T-cell (primary cell): ENCODE data around the gene HAO1. TPM values are rescaled to one million over a fixed set of nuclear protein-coding genes. Genes with fewer than 3 reads are reported as not detected.

Experiments used
- ATAC-seq, 4 experiments: fragments of 200-7000 bp in 3 of 4; fragments of 150-1000 bp in 1 of 4; cut with Tn5 transposase; replicated peaks in 1 of 4; 1 replicate in 3 of 4; 2 replicates in 1 of 4; pipeline ENCODE4 v1.10.0; 2021; ENCODE audit warnings: moderate library complexity in 3 of 4, mild to moderate bottlenecking in 2 of 4, moderate number of reproducible peaks in 1 of 4
- CTCF ChIA-PET, 2 donors: fragments of 300-600 bp; sonication (Branson Sonifier 250); formaldehyde crosslinking; loops; one replicate each; lab custom pipeline; 2022; ENCODE audit warnings: antibody characterized with exemption in 2 of 2; lab: Charles Lee
- POLR2A ChIA-PET, 2 donors: fragments of 300-600 bp; sonication (Branson Sonifier 250); formaldehyde crosslinking; loops; one replicate each; lab custom pipeline; 2022; ENCODE audit warnings: antibody characterized with exemption in 2 of 2; lab: Charles Lee
- DNase-seq, 35 experiments: peaks; one replicate each; pipeline versions ENCODE4 v3.0.0 to v3.0.0-alpha.2; 2013 to 2023
- H3K27ac ChIP-seq: one replicate; pipeline ENCODE4 v1.5.1; 2013; ENCODE audit warnings: low read length
- H3K27me3 ChIP-seq, 2 experiments: replicated peaks in 1 of 2; 1 replicate in 1 of 2; 2 replicates in 1 of 2; pipeline versions ENCODE4 v1.6.1 to v1.7.0; 2013; ENCODE audit warnings: low read length in 1 of 2, mixed read lengths in 1 of 2; ENCODE audit not compliant: control insufficient read depth in 2 of 2, insufficient read depth in 2 of 2; ENCODE audit errors: extremely low read depth in 1 of 2
- H3K36me3 ChIP-seq, 2 donors: 1 replicate in 1 of 2; 2 replicates in 1 of 2; pipeline versions ENCODE4 v1.6.1 to v1.7.0; 2013; ENCODE audit warnings: low read length in 1 of 2; ENCODE audit not compliant: control insufficient read depth in 2 of 2, insufficient read depth in 1 of 2; ENCODE audit errors: extremely low read depth in 1 of 2
- H3K4me1 ChIP-seq, 2 experiments: 1 replicate in 1 of 2; 2 replicates in 1 of 2; pipeline versions ENCODE4 v1.6.1 to v1.7.0; 2013; ENCODE audit warnings: low read length in 2 of 2, mixed read lengths in 1 of 2; ENCODE audit not compliant: insufficient read depth in 2 of 2, control insufficient read depth in 1 of 2; ENCODE audit errors: extremely low read depth in 1 of 2
- H3K4me3 ChIP-seq, 2 donors: 1 replicate in 1 of 2; 2 replicates in 1 of 2; pipeline versions ENCODE4 v1.5.1 to v1.7.0; 2013; ENCODE audit warnings: mild to moderate bottlenecking in 2 of 2, low read length in 1 of 2, moderate library complexity in 1 of 2; ENCODE audit not compliant: control insufficient read depth in 1 of 2; ENCODE audit errors: extremely low read depth in 1 of 2
- H3K9me3 ChIP-seq: 2 replicates; pipeline ENCODE4 v1.7.0; 2013
- H3K27ac Mint-ChIP-seq, 2 donors: one replicate each; pipeline ENCODE4 v1.8.0; 2020 to 2021; ENCODE audit warnings: mild to moderate bottlenecking in 2 of 2, mixed read lengths in 2 of 2
- H3K27me3 Mint-ChIP-seq, 2 donors: one replicate each; pipeline ENCODE4 v1.8.0; 2021 to 2022; ENCODE audit warnings: mixed read lengths in 2 of 2
- H3K36me3 Mint-ChIP-seq: one replicate; pipeline ENCODE4 v1.8.0; 2021; ENCODE audit warnings: mixed read lengths
- H3K4me1 Mint-ChIP-seq, 3 donors: one replicate each; pipeline ENCODE4 v1.8.0; 2020 to 2022; ENCODE audit warnings: mixed read lengths in 3 of 3, mild to moderate bottlenecking in 1 of 3
- H3K4me3 Mint-ChIP-seq, 3 donors: one replicate each; pipeline ENCODE4 v1.8.0; 2020 to 2022; ENCODE audit warnings: mild to moderate bottlenecking in 3 of 3, mixed read lengths in 3 of 3, moderate library complexity in 3 of 3
- H3K9me3 Mint-ChIP-seq, 3 donors: one replicate each; pipeline ENCODE4 v1.8.0; 2020 to 2022; ENCODE audit warnings: mixed read lengths in 3 of 3
- WGBS: methylation state at CpG from one replicate; pipeline ENCODE4 v1.1.5; 2013; ENCODE audit warnings: missing lambda C conversion rate; ENCODE audit not compliant: insufficient coverage; 5-methylcytosine and 5-hydroxymethylcytosine counted together
- total RNA-seq, 35 experiments: library from RNA in 6 of 35; stranded (reverse) in 6 of 35; fragments of 120-200 nt in 1 of 35; gene quantifications; one replicate each; pipeline versions ENCODE4 v1.2.1 to v1.2.4 and lab custom pipeline; 2013 to 2026

Gene HAO1
- total RNA-seq, 5 donors from 2014 or later (not counting 1 experiment from before 2014, with no cell fraction given) = not detected

DNA sequence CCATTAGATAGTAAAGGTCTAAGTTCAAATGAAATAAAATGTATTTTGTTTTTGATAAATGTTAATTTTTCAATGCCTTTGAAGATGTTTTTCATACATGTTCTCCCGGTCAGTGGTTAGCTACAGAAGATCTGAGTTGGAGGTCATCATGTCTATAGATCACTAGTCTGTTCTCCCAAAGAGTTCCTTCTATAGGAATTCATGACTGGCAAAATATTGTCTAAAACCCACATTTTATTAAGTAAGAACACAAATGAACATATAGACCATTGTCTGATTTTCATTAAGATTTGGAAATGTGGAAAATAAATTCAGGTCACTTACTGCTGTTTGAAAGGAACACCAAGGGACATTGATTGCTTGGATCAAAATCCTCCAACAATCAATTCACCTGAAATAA lies 23.6 kb downstream of the HAO1 start:
- no peaks in the 10 kb centered on the region for H3K36me3 ChIP-seq
- no peak overlapping the region for H3K27ac Mint-ChIP-seq
- H3K36me3 Mint-ChIP-seq = no peaks in the 10 kb centered on the region
- H3K4me1 Mint-ChIP-seq = no peaks in the 10 kb centered on the region
- WGBS = no CpG with 5 or more reads among the region's 1 CpG
- no peak overlapping the region for H3K27ac ChIP-seq
- no peak for DNase-seq
- peaks cover 4 to 5% (median 5%) of the 10 kb centered on the region in 3 donors for H3K9me3 Mint-ChIP-seq
- no peaks in the 10 kb centered on the region for H3K9me3 ChIP-seq
- no peak for ATAC-seq
- peaks cover 14 to 18% of the 10 kb centered on the region in 2 donors for H3K27me3 Mint-ChIP-seq
- no peak overlapping the region for H3K4me3 Mint-ChIP-seq
- H3K4me1 ChIP-seq = no peaks in the 10 kb centered on the region
- H3K27me3 ChIP-seq = no peaks in the 10 kb centered on the region
- CTCF ChIA-PET = no interaction called here
- POLR2A ChIA-PET = no interaction called here
- no peak overlapping the region for H3K4me3 ChIP-seq

DNA sequence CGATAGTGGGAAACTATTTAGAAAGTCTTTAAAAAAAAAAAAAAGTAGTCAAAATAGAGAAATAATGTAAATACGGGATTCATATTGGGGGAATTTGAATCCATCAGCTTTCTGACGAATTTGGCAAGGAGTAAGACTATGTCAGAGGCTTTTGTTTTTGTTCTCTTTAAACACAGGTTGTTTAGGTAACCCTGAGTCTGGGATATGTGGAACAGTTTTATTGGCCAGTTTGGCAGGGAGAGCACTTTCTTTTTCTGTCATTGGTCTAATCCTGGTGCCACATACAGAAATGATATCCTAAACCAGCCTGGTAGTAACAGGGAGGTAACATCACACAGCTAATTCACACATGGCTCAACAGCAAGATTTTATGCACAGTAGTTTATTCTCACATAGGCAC lies 27.7 kb downstream of the HAO1 start:
- peaks cover 4 to 8% of the 10 kb centered on the region in 2 donors for H3K27me3 Mint-ChIP-seq
- no peaks in the 10 kb centered on the region for H3K36me3 Mint-ChIP-seq
- no peaks in the 10 kb centered on the region for H3K27me3 ChIP-seq
- no peaks in the 10 kb centered on the region for H3K9me3 Mint-ChIP-seq
- no peak overlapping the region for H3K4me3 Mint-ChIP-seq
- POLR2A ChIA-PET = no interaction called here
- 86% methylated on average over 2 of the region's 3 CpGs for WGBS
- no peak overlapping the region for H3K27ac ChIP-seq
- no peaks in the 10 kb centered on the region for H3K36me3 ChIP-seq
- H3K9me3 ChIP-seq = no peaks in the 10 kb centered on the region
- CTCF ChIA-PET = no interaction called here
- H3K27ac Mint-ChIP-seq = no peak overlapping the region
- H3K4me1 Mint-ChIP-seq = no peaks in the 10 kb centered on the region
- ATAC-seq (no peak), DNase-seq (no peak)
- H3K4me3 ChIP-seq = no peak overlapping the region
- no peaks in the 10 kb centered on the region for H3K4me1 ChIP-seq

DNA sequence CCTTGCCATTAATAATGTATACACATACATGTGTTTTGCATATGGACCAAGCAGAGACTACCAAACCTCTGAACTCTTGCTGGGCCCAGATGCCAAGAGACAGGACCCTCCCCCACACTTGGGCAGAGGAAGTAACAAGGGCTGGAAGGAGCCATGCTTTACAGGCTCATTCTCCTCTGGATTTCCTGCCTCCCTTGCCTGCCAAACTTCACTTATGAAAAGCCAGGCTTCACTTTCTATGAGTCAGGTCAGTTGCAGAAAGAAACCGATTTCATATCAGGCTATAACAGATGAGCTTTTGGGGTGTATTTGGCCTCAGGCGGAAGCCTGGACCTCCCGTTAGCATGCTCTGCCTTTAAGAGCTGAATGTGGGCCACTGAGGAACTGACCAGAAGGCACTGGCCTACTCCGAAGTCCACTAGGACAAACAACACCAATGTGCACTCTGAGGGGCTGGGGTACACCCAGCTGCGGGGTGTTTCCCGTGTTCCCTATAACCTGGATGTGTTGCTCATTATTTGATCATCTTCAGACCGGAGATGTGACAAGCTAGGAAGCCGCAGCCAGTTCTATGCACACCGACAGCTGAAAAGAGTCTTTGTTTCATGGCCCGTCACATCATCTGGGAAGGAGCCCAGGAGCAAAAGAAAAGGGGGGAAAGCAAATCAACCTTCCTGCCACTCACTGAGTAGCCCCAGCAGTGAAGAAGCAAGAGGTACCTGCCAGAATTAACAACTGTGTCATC lies 28.5 kb downstream of the HAO1 start:
- no peaks in the 10 kb centered on the region for H3K9me3 Mint-ChIP-seq
- H3K27ac Mint-ChIP-seq = no peak overlapping the region
- Histone ChIP-seq H3K4me3 (no peak overlapping the region), H3K27ac (no peak overlapping the region), H3K27me3 (no peaks in the 10 kb centered on the region), H3K9me3 (no peaks in the 10 kb centered on the region), H3K4me1 (no peaks in the 10 kb centered on the region), H3K36me3 (no peaks in the 10 kb centered on the region)
- H3K4me1 Mint-ChIP-seq = no peaks in the 10 kb centered on the region
- 80% methylated on average over 7 of the region's 10 CpGs for WGBS
- H3K36me3 Mint-ChIP-seq = no peaks in the 10 kb centered on the region
- ATAC-seq (no peak), DNase-seq (no peak)
- H3K27me3 Mint-ChIP-seq = peaks cover 4 to 5% of the 10 kb centered on the region in 2 donors
- ChIA-PET POLR2A (no interaction called here), CTCF (no interaction called here)
- no peak overlapping the region for H3K4me3 Mint-ChIP-seq

DNA sequence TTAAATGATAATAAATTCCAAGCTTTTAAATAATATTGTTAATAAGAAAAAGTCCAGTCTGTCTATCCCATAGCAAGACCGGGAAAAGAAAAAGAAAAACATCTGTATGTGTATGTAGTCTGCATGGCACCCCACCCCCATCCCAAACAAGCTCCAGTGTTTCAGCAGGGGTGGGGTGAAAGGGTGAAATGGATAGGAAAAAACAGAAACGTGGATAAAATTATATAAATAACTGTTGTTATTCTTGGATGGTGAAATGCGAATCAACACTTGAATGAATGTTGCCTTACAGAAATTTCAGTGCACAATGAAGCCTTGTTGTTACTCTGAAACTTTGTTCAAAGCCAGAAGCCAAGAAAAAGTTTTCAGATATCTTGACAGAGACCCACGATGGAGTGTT lies 31.4 kb downstream of the HAO1 start:
- H3K27ac ChIP-seq = no peak overlapping the region
- no peak overlapping the region for H3K4me3 ChIP-seq
- no peak overlapping the region for H3K27ac Mint-ChIP-seq
- H3K4me1 ChIP-seq = no peaks in the 10 kb centered on the region
- DNase-seq (no peak), ATAC-seq (no peak)
- H3K9me3 Mint-ChIP-seq = no peaks in the 10 kb centered on the region
- H3K27me3 ChIP-seq = no peaks in the 10 kb centered on the region
- CTCF ChIA-PET = interaction anchor here (0.7 to 0.8 kb wide), 3 partner anchors 11 to 213 kb away, joined by 3 to 5 read pairs (median 3); no protein-coding TSS in a partner anchor
- 86% methylated on average over 1 of the region's 4 CpGs for whole genome bisulfite sequencing
- no peaks in the 10 kb centered on the region for H3K9me3 ChIP-seq
- H3K4me1 Mint-ChIP-seq = no peaks in the 10 kb centered on the region
- POLR2A ChIA-PET = interaction anchor here in 1 of 2 donors (0.7 kb wide), 1 partner anchor 72 kb away, joined by 3 read pairs; no protein-coding TSS in a partner anchor
- H3K36me3 ChIP-seq = no peaks in the 10 kb centered on the region
- H3K4me3 Mint-ChIP-seq = no peak overlapping the region
- H3K36me3 Mint-ChIP-seq = no peaks in the 10 kb centered on the region
- H3K27me3 Mint-ChIP-seq = peaks cover 0 to 5% of the 10 kb centered on the region in 2 donors

DNA sequence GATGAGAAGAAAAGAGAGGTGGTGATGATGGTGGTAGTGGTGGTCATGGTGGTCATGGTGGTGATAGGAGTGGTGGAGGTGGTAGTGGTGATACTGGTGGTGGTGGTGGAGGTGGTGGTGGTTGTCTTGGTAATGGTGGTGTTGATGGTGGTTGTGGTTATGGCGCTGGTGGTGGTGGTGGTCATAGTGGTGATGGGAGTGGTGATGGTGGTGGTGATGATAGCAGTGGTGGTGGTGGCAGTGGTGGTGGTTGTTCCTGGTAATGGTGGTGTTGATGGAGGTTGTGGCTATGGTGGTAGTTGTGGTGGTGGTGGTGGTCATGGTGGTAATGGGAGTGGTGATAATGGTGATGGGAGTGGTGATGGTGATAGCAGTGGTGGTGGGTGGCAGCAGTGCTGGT lies 36.8 kb downstream of the HAO1 start:
- ChIA-PET POLR2A (interaction anchor here in 1 of 2 donors (0.6 kb wide), 1 partner anchor 882 kb away, joined by 3 read pairs; no protein-coding TSS in a partner anchor), CTCF (interaction anchor here in 1 of 2 donors (0.6 kb wide), 1 partner anchor 1473 kb away, joined by 4 read pairs; no protein-coding TSS in a partner anchor)
- H3K36me3 Mint-ChIP-seq = no peaks in the 10 kb centered on the region
- H3K4me3 ChIP-seq = no peak overlapping the region
- no peak for DNase-seq
- no peak overlapping the region for H3K27ac ChIP-seq
- H3K27me3 ChIP-seq = no peaks in the 10 kb centered on the region
- H3K36me3 ChIP-seq = no peaks in the 10 kb centered on the region
- no peaks in the 10 kb centered on the region for H3K9me3 ChIP-seq
- no peaks in the 10 kb centered on the region for H3K4me1 Mint-ChIP-seq
- no peaks in the 10 kb centered on the region for H3K4me1 ChIP-seq
- no peak for ATAC-seq
- H3K9me3 Mint-ChIP-seq = peaks cover 0 to 5% (median 0%) of the 10 kb centered on the region in 3 donors
- WGBS = 78% methylated on average over 1 of the region's 1 CpG
- H3K27ac Mint-ChIP-seq = no peak overlapping the region
- no peak overlapping the region for H3K4me3 Mint-ChIP-seq
- H3K27me3 Mint-ChIP-seq = peaks cover 0 to 2% of the 10 kb centered on the region in 2 donors

DNA sequence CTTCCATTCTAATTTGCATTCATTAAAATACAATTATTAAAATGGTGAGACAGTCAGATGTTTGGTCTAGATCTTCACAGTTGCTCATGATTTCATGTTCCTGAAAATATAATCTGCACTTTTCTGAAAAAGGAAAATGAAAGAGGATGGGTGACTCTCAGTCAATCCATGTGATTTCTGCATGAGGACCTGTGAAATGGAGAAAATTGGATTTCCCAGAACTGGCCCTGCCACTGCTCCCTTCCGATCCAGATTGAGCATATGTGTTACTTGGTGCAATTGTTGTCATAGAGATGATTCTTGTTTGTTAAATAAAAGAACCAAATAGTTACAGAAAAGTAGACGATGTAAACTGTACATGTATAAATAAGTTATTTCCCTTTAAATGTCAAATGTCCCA lies 37.4 kb downstream of the HAO1 start:
- no CpG with 5 or more reads among the region's 2 CpGs for WGBS
- Histone ChIP-seq H3K27ac (no peak overlapping the region), H3K36me3 (no peaks in the 10 kb centered on the region), H3K9me3 (no peaks in the 10 kb centered on the region), H3K4me3 (no peak overlapping the region), H3K27me3 (no peaks in the 10 kb centered on the region), H3K4me1 (no peaks in the 10 kb centered on the region)
- peaks cover 0 to 2% of the 10 kb centered on the region in 2 donors for H3K27me3 Mint-ChIP-seq
- no peak overlapping the region for H3K27ac Mint-ChIP-seq
- no peaks in the 10 kb centered on the region for H3K36me3 Mint-ChIP-seq
- ATAC-seq = no peak
- CTCF ChIA-PET = interaction anchor here in 1 of 2 donors (0.6 kb wide), 1 partner anchor 1473 kb away, joined by 4 read pairs; no protein-coding TSS in a partner anchor
- POLR2A ChIA-PET = interaction anchor here in 1 of 2 donors (0.6 kb wide), 1 partner anchor 883 kb away, joined by 3 read pairs; no protein-coding TSS in a partner anchor
- H3K9me3 Mint-ChIP-seq = peaks cover 0 to 5% (median 0%) of the 10 kb centered on the region in 3 donors
- DNase-seq = no peak
- H3K4me1 Mint-ChIP-seq = no peaks in the 10 kb centered on the region
- H3K4me3 Mint-ChIP-seq = no peak overlapping the region
